Measurements from ENCODE around the gene BARHL1. TPM values are rescaled to one million over a fixed set of nuclear protein-coding genes. Genes with fewer than 3 reads are reported as not detected.

Gene BARHL1
- total RNA-seq, 1 experiment from 2014 or later: not detected

DNA sequence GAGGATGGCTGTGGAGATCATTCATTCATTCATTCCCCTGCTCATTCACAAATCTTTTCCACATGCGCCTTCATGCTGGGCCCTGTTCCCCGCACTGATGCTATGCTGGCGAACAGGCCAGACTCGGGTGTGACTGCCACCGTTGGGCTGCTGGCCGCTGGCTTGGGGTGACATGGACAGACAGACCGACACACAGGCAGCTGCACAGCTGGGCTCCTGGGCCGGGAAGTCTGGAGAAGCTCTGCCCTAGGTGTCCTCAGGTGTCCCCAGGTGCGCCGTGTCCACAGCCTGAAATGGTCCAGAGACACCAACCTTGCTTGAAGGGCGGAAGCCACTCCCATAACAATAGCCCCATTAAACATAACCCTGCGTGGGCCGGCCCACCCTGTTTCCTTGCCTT lies 35.0 kb upstream of the BARHL1 start:
- Histone ChIP-seq H3K4me1 (ENCODE audit: insufficient read depth, low read length) (no peaks in the 10 kb centered on the region), H3K27me3 (ENCODE audit: insufficient read depth, low read length) (no peaks in the 10 kb centered on the region), H3K9me3 (ENCODE audit: control insufficient read depth, low read depth, low read length) (no peaks in the 10 kb centered on the region), H3K9ac (ENCODE audit: extremely low read depth, insufficient read length, low read length) (no peak overlapping the region), H2BK12ac (ENCODE audit: insufficient read length, low read depth, low read length) (no peak overlapping the region), H4K91ac (ENCODE audit: insufficient read length, low read depth, low read length) (no peak overlapping the region), H3K56ac (ENCODE audit: insufficient read length, low read depth, low read length) (no peak overlapping the region), H3K79me2 (ENCODE audit: insufficient read depth, low read length) (no peaks in the 10 kb centered on the region), H4K20me1 (ENCODE audit: control insufficient read depth, insufficient read depth, insufficient read length) (no peaks in the 10 kb centered on the region), H3K18ac (ENCODE audit: insufficient read length, low read depth, low read length) (no peak overlapping the region), H3K79me1 (ENCODE audit: insufficient read depth, low read depth, low read length, poor library complexity, severe bottlenecking) (no peaks in the 10 kb centered on the region), H3K27ac (ENCODE audit: insufficient read length, low read depth, low read length) (no peak overlapping the region), H2BK120ac (ENCODE audit: low read depth, low read length, poor library complexity, severe bottlenecking) (no peak overlapping the region), H4K5ac (ENCODE audit: insufficient read length, low read depth, low read length) (no peak overlapping the region), H3K23ac (ENCODE audit: insufficient read length, low read depth, low read length) (no peak overlapping the region), H3K23me2 (ENCODE audit: insufficient read length, low read depth, low read length, poor library complexity, severe bottlenecking) (peaks cover 8% of the 10 kb centered on the region), H3K4ac (ENCODE audit: low read depth, low read length) (no peak overlapping the region), H3T11ph (ENCODE audit: low read length) (no peak overlapping the region), H3K4me2 (ENCODE audit: insufficient read depth, insufficient read length, low read length) (no peak overlapping the region), H2BK5ac (ENCODE audit: insufficient read length, low read length) (no peak overlapping the region), H2AFZ (ENCODE audit: low read length) (no peak overlapping the region), H2BK20ac (ENCODE audit: low read depth, low read length, poor library complexity, severe bottlenecking) (no peak overlapping the region), H2BK15ac (ENCODE audit: low read depth, low read length) (no peak overlapping the region), H4K8ac (replicated peaks; ENCODE audit: insufficient read length, low read depth, low read length) (no peak overlapping the region), H3K14ac (ENCODE audit: insufficient read depth, low read length) (no peak overlapping the region), H2AK5ac (ENCODE audit: insufficient read length, low read length) (no peak overlapping the region)
- peaks cover 24 to 42% of the 10 kb centered on the region in 2 experiments for H3K4me1 Mint-ChIP-seq
- no peaks in the 10 kb centered on the region for H3K9me3 Mint-ChIP-seq
- WGBS (ENCODE audit: extremely low coverage, insufficient read length, low lambda C conversion rate): no CpG with 5 or more reads among the region's 13 CpGs
- TF ChIP-seq, protein P1, sequence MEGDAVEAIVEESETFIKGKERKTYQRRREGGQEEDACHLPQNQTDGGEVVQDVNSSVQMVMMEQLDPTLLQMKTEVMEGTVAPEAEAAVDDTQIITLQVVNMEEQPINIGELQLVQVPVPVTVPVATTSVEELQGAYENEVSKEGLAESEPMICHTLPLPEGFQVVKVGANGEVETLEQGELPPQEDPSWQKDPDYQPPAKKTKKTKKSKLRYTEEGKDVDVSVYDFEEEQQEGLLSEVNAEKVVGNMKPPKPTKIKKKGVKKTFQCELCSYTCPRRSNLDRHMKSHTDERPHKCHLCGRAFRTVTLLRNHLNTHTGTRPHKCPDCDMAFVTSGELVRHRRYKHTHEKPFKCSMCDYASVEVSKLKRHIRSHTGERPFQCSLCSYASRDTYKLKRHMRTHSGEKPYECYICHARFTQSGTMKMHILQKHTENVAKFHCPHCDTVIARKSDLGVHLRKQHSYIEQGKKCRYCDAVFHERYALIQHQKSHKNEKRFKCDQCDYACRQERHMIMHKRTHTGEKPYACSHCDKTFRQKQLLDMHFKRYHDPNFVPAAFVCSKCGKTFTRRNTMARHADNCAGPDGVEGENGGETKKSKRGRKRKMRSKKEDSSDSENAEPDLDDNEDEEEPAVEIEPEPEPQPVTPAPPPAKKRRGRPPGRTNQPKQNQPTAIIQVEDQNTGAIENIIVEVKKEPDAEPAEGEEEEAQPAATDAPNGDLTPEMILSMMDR (conservative IDR thresholded peaks at IDR 0.05): no peak
- H3K4me3 Mint-ChIP-seq: no peak overlapping the region
- H3K27ac Mint-ChIP-seq: no peak overlapping the region
- DNase-seq: no peak
- peaks cover 5% of the 10 kb centered on the region for H3K27me3 Mint-ChIP-seq (ENCODE audit: low read depth)
- no peaks in the 10 kb centered on the region for H3K36me3 Mint-ChIP-seq (ENCODE audit: insufficient read depth in 1 of 3, low read depth in 3 of 3)
